HPDE6-E6E7 (cell line): ENCODE data around the gene CCDC12.
"Not testable (repeated sequence)": the region's sequence is repeated elsewhere in the genome, so short reads cannot be mapped to it uniquely, and the experiment has no call there.

Source experiments
- DNase-seq: peaks from one replicate; pipeline ENCODE4 v3.0.0; 2011; ENCODE audit warnings: missing footprints; ENCODE audit errors: extremely low spot score

CCDC12 gene

GRCh38 chr3:46923559-46924350, 52.8 kb downstream of the CCDC12 start:
- no peak for DNase-seq

DNA sequence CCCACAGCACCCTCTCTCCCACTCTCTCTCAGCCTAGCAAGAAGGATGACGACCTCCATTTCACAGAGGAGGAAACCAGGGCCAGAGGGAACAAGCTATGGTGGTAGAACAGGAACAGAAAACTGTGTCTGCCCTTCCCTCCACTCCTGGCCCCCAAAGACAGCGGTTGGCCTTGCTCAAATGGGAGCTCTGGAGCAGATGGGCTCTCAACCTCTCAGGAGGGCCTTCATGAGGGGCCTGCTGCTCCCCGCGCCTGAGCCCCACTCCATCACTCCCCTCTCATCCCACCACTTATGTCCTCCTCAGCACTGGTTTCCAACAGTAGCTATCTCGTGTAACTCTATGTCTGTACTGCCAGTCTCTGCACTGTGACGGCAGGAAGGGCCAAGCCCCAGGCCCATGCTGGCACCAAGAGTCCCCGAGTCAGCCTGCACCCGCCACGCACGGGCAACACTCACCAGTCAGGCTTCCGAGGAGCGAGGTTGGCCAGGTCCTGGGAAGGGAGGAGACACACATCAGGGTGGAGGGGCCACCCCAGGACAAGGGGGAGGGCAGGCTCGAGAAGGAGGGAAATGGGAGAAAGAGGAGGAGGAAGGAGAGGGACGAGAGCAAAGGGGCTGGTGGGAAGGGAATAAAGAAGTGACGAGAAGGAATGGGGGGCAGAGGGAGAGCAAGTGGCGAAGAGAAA, 53.5 kb downstream of the CCDC12 start:
- no peak for DNase-seq

GRCh38 chr3:46922426-46922825, 54.1 kb downstream of the CCDC12 start:
- no peak for DNase-seq

GRCh38 chr3:46921871-46922271, 54.7 kb downstream of the CCDC12 start:
- DNase-seq, result no peak

- DNase-seq, result no peak
Observed at GRCh38 chr3:46921041-46921440, 55.5 kb downstream of the CCDC12 start.

DNA sequence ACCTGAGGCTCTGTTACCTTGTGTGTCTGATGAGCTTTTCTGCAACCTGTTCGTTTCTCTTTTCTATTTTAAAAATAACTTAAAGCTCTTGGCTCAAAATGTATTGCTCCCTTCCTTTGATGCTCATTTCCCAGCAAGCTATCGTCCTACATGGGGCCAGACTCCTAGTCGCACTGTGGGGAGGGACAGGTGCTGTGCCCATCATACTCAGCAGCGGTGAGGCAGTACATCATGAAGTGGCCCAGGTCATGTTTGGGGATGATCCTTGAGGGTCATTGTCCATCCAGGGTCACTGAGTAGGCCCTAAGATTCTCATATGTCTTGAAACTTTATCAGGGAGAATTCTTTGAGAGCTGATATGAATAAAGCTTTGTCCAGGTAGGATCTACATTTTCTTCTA, 57.9 kb downstream of the CCDC12 start:
- DNase-seq, result no peak

- no peak for DNase-seq
Observed at GRCh38 chr3:46918202-46918601, 58.3 kb downstream of the CCDC12 start.

DNA sequence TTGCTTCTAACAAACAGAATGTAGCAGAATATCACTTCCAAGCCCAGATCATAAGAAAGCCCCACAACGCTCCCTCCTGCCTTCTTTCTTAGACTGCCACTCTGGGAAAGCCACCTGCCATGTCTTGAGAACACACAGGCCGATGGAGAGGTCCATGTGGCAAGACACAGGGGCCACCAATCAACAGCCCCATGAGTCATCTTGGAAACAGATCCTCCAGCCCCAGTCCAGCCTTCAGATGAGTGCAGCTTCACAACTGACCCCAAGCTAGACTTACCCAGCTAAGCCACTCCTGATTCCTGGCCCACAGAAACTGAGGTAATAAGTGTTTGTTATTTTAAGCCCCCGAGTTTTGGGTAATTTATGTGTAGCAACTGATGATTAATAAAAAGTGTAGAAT, 59.3 kb downstream of the CCDC12 start:
- DNase-seq, result no peak

DNA sequence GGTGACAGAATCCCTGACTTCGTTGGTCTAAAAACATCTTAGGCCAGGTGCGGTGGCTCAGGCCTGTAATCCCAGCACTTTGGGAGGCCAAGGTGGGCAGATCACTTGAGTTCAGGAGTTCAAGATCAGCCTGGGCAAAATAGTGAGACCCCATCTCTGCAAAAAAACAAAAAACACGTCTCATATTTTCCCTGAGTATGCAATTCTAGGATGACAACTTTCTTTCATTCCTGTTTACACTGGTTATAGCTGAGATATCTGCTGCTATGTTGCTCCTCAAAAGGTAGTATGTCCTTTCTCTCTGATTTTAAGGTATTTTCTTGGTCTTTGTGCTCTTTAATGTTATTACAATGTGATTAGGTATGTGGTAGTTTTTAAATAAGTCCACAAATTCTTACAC, 59.7 kb downstream of the CCDC12 start:
- DNase-seq, result no peak

GRCh38 chr3:46916278-46916677, 60.3 kb downstream of the CCDC12 start:
- DNase-seq, result no peak

DNA sequence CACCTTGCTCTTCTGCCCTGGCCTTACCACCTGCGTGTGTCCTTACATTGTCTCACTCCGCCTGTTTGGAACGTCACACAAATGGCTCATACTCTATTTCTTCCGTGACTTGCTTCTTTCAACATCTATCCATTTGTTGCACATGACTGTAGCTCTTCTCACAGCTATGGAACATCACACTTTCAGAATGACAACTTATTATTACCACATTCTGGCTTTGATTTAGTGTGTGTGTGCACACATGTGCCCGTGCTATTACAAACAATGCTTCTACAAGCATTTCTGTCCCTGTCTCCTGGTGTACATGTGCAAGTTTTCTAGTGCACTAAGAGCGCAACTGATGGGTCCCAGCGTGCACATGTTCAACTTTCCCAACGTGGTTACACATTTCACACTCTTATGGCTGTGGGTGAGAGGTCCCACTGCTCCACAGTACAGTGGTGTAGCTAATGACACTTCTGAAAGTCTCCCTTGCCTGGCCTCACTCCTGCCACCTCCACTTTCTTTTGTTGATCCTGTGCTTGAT, 61.2 kb downstream of the CCDC12 start:
- no peak for DNase-seq

GRCh38 chr3:46914849-46915248, 61.7 kb downstream of the CCDC12 start:
- no peak for DNase-seq

GRCh38 chr3:46913644-46914043, 62.9 kb downstream of the CCDC12 start:
- no peak for DNase-seq

GRCh38 chr3:46912986-46913385, 63.6 kb downstream of the CCDC12 start:
- DNase-seq, result no peak

GRCh38 chr3:46910914-46911313, 65.6 kb downstream of the CCDC12 start:
- not testable (repeated sequence) for DNase-seq

GRCh38 chr3:46910166-46910760, 66.3 kb downstream of the CCDC12 start:
- no peak for DNase-seq

- peak; percentile 43 for DNase-seq
Observed at GRCh38 chr3:46909535-46910161, 66.9 kb downstream of the CCDC12 start.

DNA sequence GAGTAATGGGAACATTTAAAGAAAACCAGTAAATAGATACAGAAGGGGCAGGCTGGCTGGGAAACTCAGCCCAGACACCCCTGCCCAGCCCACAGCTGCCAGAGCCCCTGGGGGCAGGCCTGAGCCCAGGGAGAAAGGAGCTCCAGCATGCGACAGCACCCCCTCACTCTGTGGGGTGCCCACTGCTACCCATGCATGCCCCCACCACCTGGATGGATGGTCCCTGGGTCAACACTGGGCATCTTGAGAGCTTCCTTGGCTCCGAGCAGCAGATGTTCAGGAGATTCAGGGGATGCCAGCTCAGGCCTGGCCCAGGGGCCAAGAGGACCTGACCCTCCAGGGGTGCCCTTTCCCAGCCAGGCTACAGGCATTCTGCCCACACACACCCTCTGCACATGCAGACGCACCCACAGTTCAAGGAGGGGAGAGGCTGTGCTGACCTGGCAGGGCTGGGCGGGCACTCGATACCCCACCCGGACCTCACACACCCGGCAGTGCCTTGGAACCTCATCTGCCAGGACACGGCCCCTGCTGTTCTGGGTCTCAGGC, 67.5 kb downstream of the CCDC12 start:
- DNase-seq, result no peak

DNA sequence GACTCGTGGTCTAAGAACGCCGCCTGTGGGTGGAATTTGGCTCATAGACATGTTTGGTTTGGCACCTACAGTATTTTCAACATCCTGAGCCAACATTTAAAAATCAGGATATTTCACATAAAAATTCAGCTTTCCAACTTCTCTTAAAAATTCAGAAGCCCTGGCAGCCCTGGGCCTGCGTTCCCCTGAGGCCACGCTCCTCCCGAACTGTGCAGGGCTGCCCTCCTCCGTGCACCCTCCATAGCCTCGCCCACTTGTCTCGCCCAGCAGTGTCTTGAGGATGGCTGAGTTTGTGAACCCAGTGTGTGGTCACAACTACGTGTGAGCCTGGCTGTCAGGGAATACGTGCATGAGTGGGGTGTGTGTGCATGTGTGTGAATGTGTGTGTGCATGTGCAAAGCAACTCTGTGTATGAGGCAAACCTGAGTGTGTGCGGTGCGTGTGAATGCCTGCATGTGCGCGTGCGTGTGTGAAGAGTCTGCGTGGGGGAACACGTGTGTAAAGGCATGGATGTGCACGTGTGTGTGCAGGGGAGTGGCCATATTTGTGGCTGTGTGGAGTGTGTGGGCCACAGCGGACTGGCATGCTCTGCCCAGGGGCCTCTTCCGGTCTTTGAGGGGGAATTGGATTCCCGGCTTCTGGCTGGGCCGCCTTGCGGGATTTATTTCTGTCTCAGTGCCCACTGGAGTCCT, 68.1 kb downstream of the CCDC12 start:
- DNase-seq, result no peak

DNA sequence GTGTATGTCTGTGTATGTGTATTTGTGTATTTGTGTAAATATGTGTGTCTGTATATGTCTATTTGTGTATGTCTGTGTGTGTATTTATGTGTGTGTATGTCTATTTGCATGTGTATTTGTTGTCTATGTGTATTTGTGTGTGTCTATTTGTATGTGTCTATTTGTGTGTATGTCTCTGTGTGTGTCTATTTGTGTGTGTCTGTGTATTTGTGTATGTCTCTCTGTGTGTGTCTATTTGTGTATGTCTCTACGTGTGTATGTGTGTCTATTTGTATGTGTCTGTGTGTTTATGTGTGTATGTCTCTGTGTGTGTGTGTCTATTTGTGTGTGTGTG, 68.6 kb downstream of the CCDC12 start:
- DNase-seq, result no peak

DNA sequence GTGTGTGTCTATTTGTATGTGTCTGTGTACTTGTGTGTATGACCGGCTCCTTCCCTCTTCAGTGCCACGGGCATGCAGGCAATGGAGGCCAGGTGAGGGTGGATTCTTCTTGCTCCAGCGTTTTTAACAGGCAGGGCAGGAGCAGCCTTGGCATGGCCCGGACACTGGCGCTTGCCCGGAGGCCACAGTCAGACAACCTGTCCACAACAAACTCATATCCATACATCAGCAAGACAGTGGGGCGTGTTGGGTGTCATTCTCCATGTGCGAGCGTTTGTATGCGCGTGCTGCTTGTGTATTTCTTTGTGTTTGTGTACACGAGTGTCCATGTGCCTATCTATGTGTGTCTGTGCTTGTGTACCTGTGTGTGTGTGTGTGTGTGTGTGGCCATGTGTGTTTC, 69.3 kb downstream of the CCDC12 start:
- DNase-seq, result no peak
